ENCODE data around the gene STAG1.

- TF ChIP-seq, protein P1, sequence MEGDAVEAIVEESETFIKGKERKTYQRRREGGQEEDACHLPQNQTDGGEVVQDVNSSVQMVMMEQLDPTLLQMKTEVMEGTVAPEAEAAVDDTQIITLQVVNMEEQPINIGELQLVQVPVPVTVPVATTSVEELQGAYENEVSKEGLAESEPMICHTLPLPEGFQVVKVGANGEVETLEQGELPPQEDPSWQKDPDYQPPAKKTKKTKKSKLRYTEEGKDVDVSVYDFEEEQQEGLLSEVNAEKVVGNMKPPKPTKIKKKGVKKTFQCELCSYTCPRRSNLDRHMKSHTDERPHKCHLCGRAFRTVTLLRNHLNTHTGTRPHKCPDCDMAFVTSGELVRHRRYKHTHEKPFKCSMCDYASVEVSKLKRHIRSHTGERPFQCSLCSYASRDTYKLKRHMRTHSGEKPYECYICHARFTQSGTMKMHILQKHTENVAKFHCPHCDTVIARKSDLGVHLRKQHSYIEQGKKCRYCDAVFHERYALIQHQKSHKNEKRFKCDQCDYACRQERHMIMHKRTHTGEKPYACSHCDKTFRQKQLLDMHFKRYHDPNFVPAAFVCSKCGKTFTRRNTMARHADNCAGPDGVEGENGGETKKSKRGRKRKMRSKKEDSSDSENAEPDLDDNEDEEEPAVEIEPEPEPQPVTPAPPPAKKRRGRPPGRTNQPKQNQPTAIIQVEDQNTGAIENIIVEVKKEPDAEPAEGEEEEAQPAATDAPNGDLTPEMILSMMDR (IDR thresholded peaks at IDR 0.05), result no peak
- TF ChIP-seq POLR2A (IDR thresholded peaks at IDR 0.05), result no peak
Observed at GRCh38 chr3:136772709-136773108, 20.5 kb upstream of the STAG1 start.

Measured in tibial nerve (tissue), 3 donors.